GM12878 (cell line): Measurements from ENCODE around the gene TMC7. TPM values are rescaled to one million over a fixed set of nuclear protein-coding genes. Genes with fewer than 3 reads are reported as not detected.
A peak's percentile ranks its signal among the peaks of the same experiment; 100 is the strongest.

ENCODE experiments used
- ATAC-seq: fragments of 200-7000 bp; cut with Tn5 transposase; 3 replicates; pipeline ENCODE4 v1.9.1; 2020; ENCODE audit warnings: mild to moderate bottlenecking, moderate library complexity
- BruUV-seq: library from RNA; stranded (reverse); fragments of 400-500 nt; replicated peaks from 2 replicates; lab custom pipeline; 2021; lab: Mats Ljungman, UMichigan
- CTCF ChIA-PET: fragments of 300-600 bp; sonication (Branson Sonifier 250); formaldehyde crosslinking; extraction: SDS; loops from one replicate; lab custom pipeline; 2021; ENCODE audit warnings: inconsistent platforms; lab: Yijun Ruan, JAX
- POLR2A ChIA-PET: fragments of 350-600 bp; formaldehyde crosslinking; extraction: SDS; loops from one replicate; lab custom pipeline; 2021; ENCODE audit warnings: inconsistent platforms; lab: Charles Lee
- RAD21 ChIA-PET: fragments of 300-600 bp; sonication (Branson Sonifier 250); formaldehyde crosslinking; loops from one replicate; lab custom pipeline; 2023; ENCODE audit warnings: antibody characterized with exemption; ENCODE audit not compliant: unreplicated experiment; lab: Charles Lee
- SMC1A ChIA-PET: fragments of 300-600 bp; sonication (Branson Sonifier 250); formaldehyde crosslinking; loops from one replicate; lab custom pipeline; 2023; ENCODE audit not compliant: unreplicated experiment, uncharacterized antibody; lab: Charles Lee
- DNase-seq: peaks from one replicate; pipeline ENCODE4 v3.0.0-alpha.2; 2011; ENCODE audit warnings: low read depth, low spot score
- FAIRE-seq: peaks from 3 replicates; lab custom pipeline; 2011; peaks lifted over from hg19 to GRCh38; lab: Jason Lieb, UNC
- H2AFZ ChIP-seq: 2 replicates; pipeline ENCODE4 v1.6.0; 2011; ENCODE audit warnings: low read depth, low read length, control low read depth; ENCODE audit not compliant: control insufficient read depth
- H3K27ac ChIP-seq: 2 replicates; pipeline ENCODE4 v1.5.1; 2011; ENCODE audit warnings: control low read depth; ENCODE audit not compliant: control insufficient read depth, insufficient read depth
- H3K27me3 ChIP-seq, 2 experiments: replicated peaks in 1 of 2; 2 replicates each; pipeline versions ENCODE4 v1.6.0 to v1.6.1; 2011; ENCODE audit warnings: low read length in 1 of 2; ENCODE audit not compliant: control insufficient read depth in 2 of 2, insufficient read depth in 2 of 2
- H3K36me3 ChIP-seq, 2 experiments: 2 replicates each; pipeline ENCODE4 v1.5.1; 2011; ENCODE audit warnings: low read length in 1 of 2; ENCODE audit not compliant: control insufficient read depth in 2 of 2, insufficient read depth in 2 of 2
- H3K4me1 ChIP-seq: 2 replicates; pipeline ENCODE4 v1.6.1; 2011; ENCODE audit warnings: mild to moderate bottlenecking, low read length, moderate library complexity, mixed read lengths; ENCODE audit not compliant: control insufficient read depth, insufficient read depth
- H3K4me2 ChIP-seq: 2 replicates; pipeline ENCODE4 v1.6.0; 2011; ENCODE audit warnings: control low read depth; ENCODE audit not compliant: control insufficient read depth, insufficient read depth
- H3K4me3 ChIP-seq: fragments of 200-600 bp; sonication (generic); 2 replicates; pipeline ENCODE4 v1.5.1; 2016
- H3K79me2 ChIP-seq: 2 replicates; pipeline ENCODE4 v1.6.0; 2011; ENCODE audit warnings: low read length; ENCODE audit not compliant: control insufficient read depth, insufficient read depth
- H3K9ac ChIP-seq: 2 replicates; pipeline ENCODE4 v1.8.0; 2011; ENCODE audit warnings: low read length, control low read depth, mixed read lengths; ENCODE audit not compliant: control insufficient read depth, insufficient read depth
- H3K9me3 ChIP-seq: replicated peaks from 3 replicates; pipeline ENCODE4 v1.5.1; 2011; ENCODE audit warnings: mild to moderate bottlenecking, low read length; ENCODE audit not compliant: control insufficient read depth, insufficient read depth
- H4K20me1 ChIP-seq: 2 replicates; pipeline ENCODE4 v1.6.0; 2011; ENCODE audit not compliant: control insufficient read depth, insufficient read depth
- CBFB ChIP-seq: IDR thresholded peaks from 2 replicates; pipeline ENCODE4 v1.6.1; 2016; ENCODE audit warnings: antibody characterized with exemption, low read depth
- CHD4 ChIP-seq: fragments of 200-600 bp; sonication (generic); IDR thresholded peaks from 2 replicates; pipeline ENCODE4 v1.6.1; 2016; ENCODE audit warnings: mild to moderate bottlenecking
- FOXK2 ChIP-seq: fragments of 450-650 bp; IDR thresholded peaks from 2 replicates; pipeline ENCODE4 v1.6.1; 2017; ENCODE audit warnings: mild to moderate bottlenecking, moderate library complexity
- JUNB ChIP-seq: IDR thresholded peaks from 2 replicates; pipeline ENCODE4 v1.6.1; 2016; ENCODE audit warnings: antibody characterized with exemption, mild to moderate bottlenecking
- NR2C1 ChIP-seq: fragments of 450-650 bp; IDR thresholded peaks from 2 replicates; pipeline ENCODE4 v1.6.1; 2017; ENCODE audit warnings: antibody characterized with exemption, mild to moderate bottlenecking, moderate library complexity
- RB1 ChIP-seq: fragments of 450-650 bp; formaldehyde crosslinking; IDR thresholded peaks from 2 replicates; pipeline ENCODE4 v1.6.1; 2017; ENCODE audit warnings: mild to moderate bottlenecking, borderline replicate concordance
- SMC3 ChIP-seq: IDR thresholded peaks from 2 replicates; pipeline ENCODE4 v1.6.1; 2011; ENCODE audit warnings: low read length, improper control_type of control experiment, borderline replicate concordance
- SREBF1 ChIP-seq: IDR thresholded peaks from 2 replicates; pipeline ENCODE4 v1.6.1; 2012; ENCODE audit warnings: mild to moderate bottlenecking, low read length
- WGBS: methylation state at CpG from one replicate; pipeline ENCODE4 v1.1.6; 2016; ENCODE audit warnings: low lambda C conversion rate; ENCODE audit not compliant: insufficient replicate concordance, insufficient coverage; ENCODE audit errors: missing lambda C conversion rate; 5-methylcytosine and 5-hydroxymethylcytosine counted together
- in situ Hi-C: fragments of 300-500 bp; cut with MboI; formaldehyde crosslinking; loops from 9 replicates; pipeline ENCODE4 v1.14.3; 2018; ENCODE audit warnings: mixed read lengths
- intact Hi-C: fragments of 100-400 bp; cut with micrococcal nuclease; formaldehyde crosslinking; loops from one replicate; pipeline ENCODE4 v1.14.2; 2022; ENCODE audit not compliant: unreplicated experiment
- polyA plus RNA-seq, 11 experiments: library from polyadenylated mRNA; depleted of rRNA in 4 of 11; unstranded in 6 of 11; stranded (reverse) in 5 of 11; fragments of >200 nt; fragmentation: Nextera tagmentation in 4 of 11; fragmentation: Illumina TruSeq in 1 of 11; extraction: Ambion mirVana in 4 of 11; extraction: Trizol in 1 of 11; gene quantifications; 1 replicate in 1 of 11; 2 replicates in 10 of 11; pipeline versions ENCODE4 v1.2.1 to v1.2.3, GENCODE V29; 2011 to 2016; ENCODE audit warnings: inconsistent platforms in 2 of 11, missing spikeins in 2 of 11, low read depth in 1 of 11
- total RNA-seq, 4 experiments: library from RNA; depleted of rRNA in 3 of 4; stranded (reverse); fragments of >200 nt in 3 of 4; fragmentation: Illumina TruSeq in 1 of 4; extraction: Trizol in 1 of 4; gene quantifications; 2 replicates each; pipeline versions ENCODE4 v1.2.1 to v1.2.3, GENCODE V29; 2013 to 2021
- TF ChIP-seq, protein P1 (sequence below): IDR thresholded peaks from 2 replicates; pipeline ENCODE4 v1.6.1; 2012; ENCODE audit warnings: improper control_type of control experiment, low read depth, low read length; ENCODE audit not compliant: insufficient replicate concordance
- TF ChIP-seq, protein P2 (sequence below): fragments of 450-650 bp; IDR thresholded peaks from 2 replicates; pipeline ENCODE4 v1.6.1; 2017; ENCODE audit warnings: mild to moderate bottlenecking, moderate library complexity

TMC7 gene
- total and polyA plus RNA-seq, 10 of the 15 experiments (the other 5 are each of a cell fraction or from before 2014, with no cell fraction given), result 0.15 TPM; not detected in 9

DNA sequence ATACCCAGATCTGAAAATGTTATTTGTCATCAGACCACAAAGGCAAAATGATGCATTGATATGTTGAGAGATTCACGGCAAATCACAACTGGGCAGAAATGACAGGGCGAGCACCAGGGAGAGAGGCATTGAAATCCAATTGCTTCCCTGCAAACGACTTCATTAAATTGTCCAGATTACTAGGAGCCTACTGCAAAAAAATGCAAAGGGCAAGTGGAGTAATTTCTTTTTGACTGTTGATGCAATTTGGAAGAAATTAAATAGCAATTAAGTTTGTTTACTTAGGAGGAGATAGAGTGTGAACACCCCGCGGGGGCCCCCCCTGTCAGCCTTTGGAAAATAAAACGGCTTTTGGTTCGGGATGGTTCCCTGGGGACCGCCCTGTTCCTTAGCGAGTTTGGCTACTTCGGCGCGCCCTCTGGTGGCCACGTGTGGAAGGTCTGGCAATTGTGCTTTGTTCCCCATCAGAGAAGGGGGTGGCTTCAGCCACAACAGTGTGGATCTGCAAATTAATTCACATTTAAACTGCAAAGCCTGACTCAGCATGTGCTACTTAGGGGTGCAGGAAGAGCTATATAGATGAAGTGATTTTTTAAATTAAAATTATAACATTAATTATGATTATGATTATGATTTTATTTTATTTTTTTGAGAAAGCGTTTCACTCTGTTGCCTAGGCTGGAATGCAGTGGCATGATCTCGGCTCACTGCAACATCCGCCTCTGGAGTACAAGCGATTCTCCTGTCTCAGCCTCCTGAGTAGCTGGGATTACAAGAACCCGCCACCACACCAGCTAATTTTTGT, 14.5 kb upstream of the TMC7 start (continued):
- TF ChIP-seq, protein P1, sequence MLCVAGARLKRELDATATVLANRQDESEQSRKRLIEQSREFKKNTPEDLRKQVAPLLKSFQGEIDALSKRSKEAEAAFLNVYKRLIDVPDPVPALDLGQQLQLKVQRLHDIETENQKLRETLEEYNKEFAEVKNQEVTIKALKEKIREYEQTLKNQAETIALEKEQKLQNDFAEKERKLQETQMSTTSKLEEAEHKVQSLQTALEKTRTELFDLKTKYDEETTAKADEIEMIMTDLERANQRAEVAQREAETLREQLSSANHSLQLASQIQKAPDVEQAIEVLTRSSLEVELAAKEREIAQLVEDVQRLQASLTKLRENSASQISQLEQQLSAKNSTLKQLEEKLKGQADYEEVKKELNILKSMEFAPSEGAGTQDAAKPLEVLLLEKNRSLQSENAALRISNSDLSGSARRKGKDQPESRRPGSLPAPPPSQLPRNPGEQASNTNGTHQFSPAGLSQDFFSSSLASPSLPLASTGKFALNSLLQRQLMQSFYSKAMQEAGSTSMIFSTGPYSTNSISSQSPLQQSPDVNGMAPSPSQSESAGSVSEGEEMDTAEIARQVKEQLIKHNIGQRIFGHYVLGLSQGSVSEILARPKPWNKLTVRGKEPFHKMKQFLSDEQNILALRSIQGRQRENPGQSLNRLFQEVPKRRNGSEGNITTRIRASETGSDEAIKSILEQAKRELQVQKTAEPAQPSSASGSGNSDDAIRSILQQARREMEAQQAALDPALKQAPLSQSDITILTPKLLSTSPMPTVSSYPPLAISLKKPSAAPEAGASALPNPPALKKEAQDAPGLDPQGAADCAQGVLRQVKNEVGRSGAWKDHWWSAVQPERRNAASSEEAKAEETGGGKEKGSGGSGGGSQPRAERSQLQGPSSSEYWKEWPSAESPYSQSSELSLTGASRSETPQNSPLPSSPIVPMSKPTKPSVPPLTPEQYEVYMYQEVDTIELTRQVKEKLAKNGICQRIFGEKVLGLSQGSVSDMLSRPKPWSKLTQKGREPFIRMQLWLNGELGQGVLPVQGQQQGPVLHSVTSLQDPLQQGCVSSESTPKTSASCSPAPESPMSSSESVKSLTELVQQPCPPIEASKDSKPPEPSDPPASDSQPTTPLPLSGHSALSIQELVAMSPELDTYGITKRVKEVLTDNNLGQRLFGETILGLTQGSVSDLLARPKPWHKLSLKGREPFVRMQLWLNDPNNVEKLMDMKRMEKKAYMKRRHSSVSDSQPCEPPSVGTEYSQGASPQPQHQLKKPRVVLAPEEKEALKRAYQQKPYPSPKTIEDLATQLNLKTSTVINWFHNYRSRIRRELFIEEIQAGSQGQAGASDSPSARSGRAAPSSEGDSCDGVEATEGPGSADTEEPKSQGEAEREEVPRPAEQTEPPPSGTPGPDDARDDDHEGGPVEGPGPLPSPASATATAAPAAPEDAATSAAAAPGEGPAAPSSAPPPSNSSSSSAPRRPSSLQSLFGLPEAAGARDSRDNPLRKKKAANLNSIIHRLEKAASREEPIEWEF, result no peak
- peak; percentile 21; the same call in 1 of the 2 replicates for TF ChIP-seq RB1

DNA sequence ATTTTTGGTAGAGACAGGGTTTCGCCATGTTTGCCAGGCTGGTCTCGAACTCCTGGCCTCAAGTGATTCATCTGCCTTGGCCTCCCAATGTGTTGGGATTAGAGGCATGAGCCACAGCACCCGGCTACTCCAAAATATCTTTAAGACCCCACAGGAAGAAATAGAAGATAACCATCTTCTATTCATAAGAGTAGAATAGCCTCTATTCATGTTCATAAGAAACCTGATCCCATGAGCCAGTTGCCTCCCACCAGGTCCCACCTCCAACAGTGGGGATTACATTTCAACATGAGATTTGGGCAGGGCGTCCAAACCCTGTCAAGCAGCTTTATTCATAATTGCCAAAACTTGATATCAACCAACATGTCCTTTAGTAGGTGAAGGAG, 13.9 kb upstream of the TMC7 start:
- H3K27ac ChIP-seq, result no peak overlapping the region
- H3K9me3 ChIP-seq, result no peaks in the 10 kb centered on the region
- no peaks in the 10 kb centered on the region for H3K27me3 ChIP-seq
- no peak overlapping the region for H3K4me3 ChIP-seq
- BruUV-seq, result no TSS peak
- ATAC-seq (no peak), DNase-seq (no peak), FAIRE-seq (no peak)
- CTCF ChIA-PET, result interaction anchor here (0.7 to 3.4 kb wide), 14 partner anchors 11 to 307 kb away, joined by 3 to 15 read pairs (median 5); partner anchors contain the start of genes ARL6IP1 and RPS15A
- H4K20me1 ChIP-seq, result no peaks in the 10 kb centered on the region
- RAD21 ChIA-PET, result interaction anchor here (1.6 to 1.8 kb wide), 2 partner anchors 166 to 168 kb away, joined by 6 to 8 read pairs; partner anchors contain the start of gene ARL6IP1
- no peak overlapping the region for H3K9ac ChIP-seq
- H2AFZ ChIP-seq, result no peak overlapping the region
- H3K4me1 ChIP-seq, result no peaks in the 10 kb centered on the region
- H3K36me3 ChIP-seq, result no peaks in the 10 kb centered on the region
- SMC1A ChIA-PET, result interaction anchor here (0.6 to 4.7 kb wide), 4 partner anchors 11 to 168 kb away, joined by 3 to 18 read pairs (median 3); partner anchors contain the start of gene ARL6IP1
- intact Hi-C loops (loop anchor here (1.0 to 5.0 kb wide), 2 partner anchors 73 to 169 kb away; partner anchors contain the start of gene ARL6IP1), in situ Hi-C loops (loop anchor here (5.0 to 10.0 kb wide), 2 partner anchors 85 to 168 kb away; partner anchors contain the start of gene ARL6IP1)
- POLR2A ChIA-PET, result no interaction called here
- no peak overlapping the region for H3K4me2 ChIP-seq
- H3K79me2 ChIP-seq, result no peaks in the 10 kb centered on the region
- WGBS, result 51% methylated on average over 4 of the region's 4 CpGs
- no peak for TF ChIP-seq CHD4
- no peak for TF ChIP-seq JUNB
- TF ChIP-seq FOXK2, result no peak
- no peak for TF ChIP-seq NR2C1
- TF ChIP-seq CBFB, result no peak
- no peak for TF ChIP-seq SREBF1
- TF ChIP-seq, protein P2, sequence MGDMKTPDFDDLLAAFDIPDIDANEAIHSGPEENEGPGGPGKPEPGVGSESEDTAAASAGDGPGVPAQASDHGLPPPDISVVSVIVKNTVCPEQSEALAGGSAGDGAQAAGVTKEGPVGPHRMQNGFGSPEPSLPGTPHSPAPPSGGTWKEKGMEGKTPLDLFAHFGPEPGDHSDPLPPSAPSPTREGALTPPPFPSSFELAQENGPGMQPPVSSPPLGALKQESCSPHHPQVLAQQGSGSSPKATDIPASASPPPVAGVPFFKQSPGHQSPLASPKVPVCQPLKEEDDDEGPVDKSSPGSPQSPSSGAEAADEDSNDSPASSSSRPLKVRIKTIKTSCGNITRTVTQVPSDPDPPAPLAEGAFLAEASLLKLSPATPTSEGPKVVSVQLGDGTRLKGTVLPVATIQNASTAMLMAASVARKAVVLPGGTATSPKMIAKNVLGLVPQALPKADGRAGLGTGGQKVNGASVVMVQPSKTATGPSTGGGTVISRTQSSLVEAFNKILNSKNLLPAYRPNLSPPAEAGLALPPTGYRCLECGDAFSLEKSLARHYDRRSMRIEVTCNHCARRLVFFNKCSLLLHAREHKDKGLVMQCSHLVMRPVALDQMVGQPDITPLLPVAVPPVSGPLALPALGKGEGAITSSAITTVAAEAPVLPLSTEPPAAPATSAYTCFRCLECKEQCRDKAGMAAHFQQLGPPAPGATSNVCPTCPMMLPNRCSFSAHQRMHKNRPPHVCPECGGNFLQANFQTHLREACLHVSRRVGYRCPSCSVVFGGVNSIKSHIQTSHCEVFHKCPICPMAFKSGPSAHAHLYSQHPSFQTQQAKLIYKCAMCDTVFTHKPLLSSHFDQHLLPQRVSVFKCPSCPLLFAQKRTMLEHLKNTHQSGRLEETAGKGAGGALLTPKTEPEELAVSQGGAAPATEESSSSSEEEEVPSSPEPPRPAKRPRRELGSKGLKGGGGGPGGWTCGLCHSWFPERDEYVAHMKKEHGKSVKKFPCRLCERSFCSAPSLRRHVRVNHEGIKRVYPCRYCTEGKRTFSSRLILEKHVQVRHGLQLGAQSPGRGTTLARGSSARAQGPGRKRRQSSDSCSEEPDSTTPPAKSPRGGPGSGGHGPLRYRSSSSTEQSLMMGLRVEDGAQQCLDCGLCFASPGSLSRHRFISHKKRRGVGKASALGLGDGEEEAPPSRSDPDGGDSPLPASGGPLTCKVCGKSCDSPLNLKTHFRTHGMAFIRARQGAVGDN, result no peak
- TF ChIP-seq SMC3, result no peak
